Frontal cortex (tissue), 4 donors: ENCODE results near the gene ATP6V1G2. TPM values are rescaled to one million over a fixed set of nuclear protein-coding genes. Genes with fewer than 3 reads are reported as not detected.
"Not testable (repeated sequence)": the region's sequence is repeated elsewhere in the genome, so short reads cannot be mapped to it uniquely, and the experiment has no call there.

Experiments used
- DNase-seq, 2 donors: peaks; one replicate each; pipeline ENCODE4 v3.0.0; 2012; ENCODE audit warnings: low spot score in 2 of 2
- FAIRE-seq: peaks from 2 replicates; lab custom pipeline; 2012; peaks lifted over from hg19 to GRCh38; lab: Jason Lieb, UNC
- total RNA-seq: library from RNA; depleted of rRNA; stranded (reverse); fragments of >200 nt; gene quantifications from one replicate; pipeline ENCODE4 v1.2.3, GENCODE V29; 2014
- donor health status: control.
- donor health status: control.
- donor health status: control.

Gene ATP6V1G2
- total RNA-seq, 1 donor from 2014 or later, result 54.6 TPM

GRCh38 chr6:31532644-31533454, 13.6 kb downstream of the ATP6V1G2 start:
- no peak for FAIRE-seq

GRCh38 chr6:31531771-31532643, 14.4 kb downstream of the ATP6V1G2 start:
- no peak for FAIRE-seq
- no peak for DNase-seq

More at GRCh38 chr6:31532644-31533454, 13.6 kb downstream of the ATP6V1G2 start:
- no peak for DNase-seq

DNA sequence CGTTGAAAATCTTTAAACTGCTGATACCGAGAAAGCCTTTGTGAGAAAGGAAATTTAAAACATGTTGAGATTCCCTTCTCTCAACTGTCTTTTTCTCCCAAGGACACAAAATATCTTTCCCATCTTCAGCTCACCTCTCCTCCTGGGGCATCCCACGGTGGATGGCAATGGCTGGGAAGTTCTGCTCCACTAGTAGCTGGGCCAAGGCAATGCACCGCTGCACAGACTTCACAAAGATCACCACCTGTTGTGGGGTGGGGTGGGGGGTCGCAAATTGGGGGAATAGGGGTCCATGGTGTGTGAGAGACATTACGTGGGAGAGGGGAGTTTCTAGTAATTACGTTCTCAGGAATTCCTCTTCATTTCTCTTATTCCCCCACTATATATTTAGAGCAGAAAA, 15.2 kb downstream of the ATP6V1G2 start:
- FAIRE-seq, result no peak

DNA sequence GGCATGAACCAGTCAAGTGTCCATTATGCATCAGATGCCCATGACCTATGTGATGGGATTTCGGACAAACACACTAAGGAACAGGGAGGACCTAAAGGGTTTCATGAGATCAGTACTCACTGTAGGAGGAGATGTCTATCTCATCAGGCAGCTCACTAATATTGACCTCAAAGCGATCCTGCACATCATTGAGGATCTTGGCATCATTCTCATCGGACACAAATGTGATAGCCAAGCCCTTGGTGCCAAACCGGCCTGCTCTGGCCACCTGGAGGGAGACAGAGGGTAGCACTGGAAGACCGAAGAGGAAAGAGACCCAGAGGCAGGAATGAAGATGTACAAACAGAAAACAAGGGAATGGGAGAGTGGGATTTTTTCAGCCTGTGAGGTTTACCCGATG, 15.7 kb downstream of the ATP6V1G2 start:
- no peak for FAIRE-seq

More for the DNA sequence above, 15.2 kb downstream of the ATP6V1G2 start:
- no peak for DNase-seq

GRCh38 chr6:31529329-31530150, 16.9 kb downstream of the ATP6V1G2 start:
- FAIRE-seq, result no peak

More for the DNA sequence above, 15.7 kb downstream of the ATP6V1G2 start:
- no peak for DNase-seq

DNA sequence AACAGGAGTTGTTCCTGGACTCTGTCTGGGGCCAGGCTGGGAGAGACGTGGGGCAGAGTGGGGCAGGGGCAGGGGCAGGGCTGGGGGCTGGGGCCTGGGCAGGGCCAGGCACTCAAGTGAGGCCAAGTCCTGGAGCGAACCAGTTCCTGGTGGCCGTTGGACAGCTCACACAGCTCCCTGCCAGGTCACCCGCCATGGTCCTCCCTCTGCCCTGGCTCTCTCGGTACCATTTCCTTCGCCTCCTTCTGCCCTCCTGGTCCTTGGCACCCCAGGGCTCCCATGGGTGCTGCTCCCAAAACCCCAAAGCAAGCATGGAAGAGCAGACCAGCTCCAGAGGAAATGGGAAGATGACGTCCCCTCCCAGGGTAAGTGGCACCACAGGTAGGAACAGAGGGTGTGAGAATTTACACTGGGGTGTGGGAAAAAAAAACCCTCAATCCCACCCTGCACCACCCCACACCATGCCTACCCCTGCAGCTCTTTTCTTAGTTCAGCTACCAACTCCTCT, 17.5 kb downstream of the ATP6V1G2 start, which contains the start of gene MCCD1:
Gene MCCD1 (plus strand): TSS at position 142 of the 508 bp plus-strand sequence. CDS start 53 bp downstream, at position 195.
- no peak for FAIRE-seq
- DNase-seq, result no peak

More at GRCh38 chr6:31529329-31530150, 16.9 kb downstream of the ATP6V1G2 start:
- DNase-seq, result no peak

GRCh38 chr6:31528307-31528777, 18.1 kb downstream of the ATP6V1G2 start:
- FAIRE-seq (no peak), DNase-seq (no peak)

DNA sequence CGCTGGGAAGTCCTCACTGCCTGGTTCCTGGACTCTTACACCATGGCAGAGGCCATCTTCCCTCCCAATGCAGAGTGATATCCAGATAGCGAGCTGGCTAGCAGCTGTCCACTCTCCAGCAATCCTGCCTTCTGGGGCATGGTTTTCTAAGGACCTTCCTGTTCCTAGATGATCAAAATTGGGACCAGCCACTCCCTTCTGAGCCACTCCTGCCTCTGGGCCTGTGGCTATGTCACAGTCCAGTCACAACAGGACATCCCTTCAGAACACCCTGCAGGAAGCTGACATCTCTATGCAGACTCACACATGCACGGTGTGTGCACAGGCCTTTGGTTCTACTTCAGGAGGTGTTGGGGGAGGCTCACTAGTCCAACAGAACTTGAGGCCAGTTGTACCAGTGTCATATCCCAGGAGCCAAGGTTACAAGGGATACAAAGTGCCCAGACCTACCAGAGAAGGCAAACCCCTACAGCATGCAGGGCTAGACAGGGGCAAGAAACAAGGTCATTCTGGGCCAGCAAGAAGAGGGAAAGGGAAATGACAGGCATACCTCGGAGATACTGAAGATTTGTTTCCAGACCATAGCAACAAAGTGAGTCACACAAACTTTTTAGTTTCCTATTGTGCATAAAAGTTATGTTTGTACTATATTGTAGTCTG, 20.3 kb downstream of the ATP6V1G2 start:
- DNase-seq (no peak), FAIRE-seq (no peak)

DNA sequence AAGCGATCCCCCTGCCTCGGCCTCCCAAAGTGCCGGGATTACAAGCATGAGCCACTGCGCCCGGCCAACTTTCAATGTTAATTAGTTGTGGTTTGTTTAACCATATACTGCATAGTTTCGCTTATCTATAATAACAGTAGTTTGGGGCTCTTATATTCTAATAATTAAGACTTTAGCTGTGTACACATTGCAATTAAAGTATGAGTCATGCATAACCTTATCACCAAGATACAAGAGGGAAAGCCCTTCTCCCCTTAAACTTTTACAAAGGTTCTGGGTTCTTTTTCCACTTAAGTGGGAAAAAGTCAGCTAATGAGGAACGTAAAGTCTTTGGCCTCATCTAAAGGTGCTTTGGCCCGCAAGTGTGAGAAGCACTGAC, 20.9 kb downstream of the ATP6V1G2 start:
- DNase-seq, result no peak
- FAIRE-seq, result no peak

DNA sequence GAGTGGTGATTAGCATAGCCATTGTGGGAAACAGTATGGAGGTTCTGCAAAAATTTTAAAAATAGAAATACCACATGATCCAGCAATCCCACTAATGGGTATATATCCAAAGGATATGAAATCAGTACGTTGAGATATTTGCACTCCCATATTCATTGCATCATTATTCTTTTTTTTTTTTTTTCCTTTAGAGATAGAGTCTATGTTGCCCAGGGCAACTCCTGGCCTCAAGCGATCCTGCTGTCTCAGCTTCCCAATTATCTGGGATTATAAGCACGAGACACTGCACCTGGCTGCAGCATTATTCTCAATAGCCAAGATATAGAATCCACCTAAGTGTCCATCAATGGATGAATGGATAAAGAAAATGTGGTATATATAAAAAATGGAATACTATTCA, 24.6 kb downstream of the ATP6V1G2 start:
- FAIRE-seq, result no peak
- DNase-seq, result no peak

GRCh38 chr6:31513456-31514165, 32.8 kb downstream of the ATP6V1G2 start:
- no peak for DNase-seq
- FAIRE-seq, result no peak

- FAIRE-seq, result no peak
Measured at GRCh38 chr6:31510007-31510406, 36.4 kb downstream of the ATP6V1G2 start.

DNA sequence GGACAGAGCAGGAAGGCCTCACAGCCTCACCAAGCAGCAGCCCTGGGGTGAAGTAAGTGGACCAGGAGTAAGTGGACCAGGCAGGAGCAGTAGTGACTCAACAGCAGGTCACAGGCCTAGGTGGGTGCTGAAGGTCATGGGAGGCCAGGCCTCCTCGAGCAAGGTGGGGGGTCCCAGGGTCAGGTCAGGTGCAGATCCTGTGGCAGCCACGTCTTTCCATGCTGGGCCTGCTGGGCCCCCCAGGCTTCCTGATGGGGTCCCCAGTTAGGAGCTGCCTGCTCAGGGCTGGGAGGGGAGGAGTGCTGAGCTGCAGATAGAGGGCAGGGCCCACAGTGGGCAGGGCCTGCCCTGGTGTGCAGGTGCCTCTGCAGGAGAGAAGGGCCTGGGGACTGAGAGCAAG, 37.4 kb downstream of the ATP6V1G2 start:
- DNase-seq, FAIRE-seq: not testable (repeated sequence)

More at GRCh38 chr6:31510007-31510406, 36.4 kb downstream of the ATP6V1G2 start:
- DNase-seq, result no peak

GRCh38 chr6:31502586-31502985, 43.8 kb downstream of the ATP6V1G2 start:
- FAIRE-seq, result no peak

DNA sequence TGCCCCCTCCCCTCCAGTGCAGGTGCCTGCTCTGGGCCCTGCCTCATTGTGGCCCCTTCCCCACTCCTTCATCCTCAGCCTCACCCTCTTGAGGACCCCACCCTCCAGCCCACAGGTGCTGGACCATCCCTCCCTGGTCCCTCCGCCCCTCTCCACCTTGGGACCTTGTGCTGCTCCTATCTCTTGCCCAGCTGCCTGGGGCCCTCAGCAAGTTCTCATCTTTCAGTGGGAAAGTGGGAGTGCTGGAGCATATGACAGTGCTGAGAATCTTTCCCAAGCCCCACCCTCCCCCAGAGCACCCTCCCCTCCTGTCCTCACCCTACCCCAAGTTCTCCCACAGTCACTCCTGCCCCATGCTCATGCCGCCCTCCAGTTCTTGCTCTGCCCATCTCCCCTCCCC, 46.8 kb downstream of the ATP6V1G2 start:
- not testable (repeated sequence) for FAIRE-seq, DNase-seq

More at GRCh38 chr6:31502586-31502985, 43.8 kb downstream of the ATP6V1G2 start:
- no peak for DNase-seq

DNA sequence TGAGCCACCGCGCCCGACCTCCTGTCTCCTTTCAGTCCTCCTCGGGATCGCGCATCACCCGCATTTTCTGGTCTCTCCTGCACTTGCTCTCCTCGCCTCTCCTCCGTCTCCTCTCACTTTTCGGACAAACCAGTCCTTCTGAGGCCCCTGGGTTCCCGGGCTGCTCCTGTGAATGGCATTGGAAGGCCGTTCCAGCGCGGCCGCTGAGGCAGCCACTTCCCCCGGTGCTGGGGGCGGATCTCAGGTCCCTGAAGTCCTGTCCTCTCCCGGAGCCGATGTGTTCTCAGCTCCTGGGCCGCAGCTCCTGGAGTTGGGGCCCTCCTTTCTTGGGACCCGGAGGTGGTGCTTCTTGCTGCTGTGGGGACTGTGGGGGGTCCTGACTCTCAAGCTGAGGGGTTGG, 47.7 kb downstream of the ATP6V1G2 start:
- FAIRE-seq (no peak), DNase-seq (no peak)

DNA sequence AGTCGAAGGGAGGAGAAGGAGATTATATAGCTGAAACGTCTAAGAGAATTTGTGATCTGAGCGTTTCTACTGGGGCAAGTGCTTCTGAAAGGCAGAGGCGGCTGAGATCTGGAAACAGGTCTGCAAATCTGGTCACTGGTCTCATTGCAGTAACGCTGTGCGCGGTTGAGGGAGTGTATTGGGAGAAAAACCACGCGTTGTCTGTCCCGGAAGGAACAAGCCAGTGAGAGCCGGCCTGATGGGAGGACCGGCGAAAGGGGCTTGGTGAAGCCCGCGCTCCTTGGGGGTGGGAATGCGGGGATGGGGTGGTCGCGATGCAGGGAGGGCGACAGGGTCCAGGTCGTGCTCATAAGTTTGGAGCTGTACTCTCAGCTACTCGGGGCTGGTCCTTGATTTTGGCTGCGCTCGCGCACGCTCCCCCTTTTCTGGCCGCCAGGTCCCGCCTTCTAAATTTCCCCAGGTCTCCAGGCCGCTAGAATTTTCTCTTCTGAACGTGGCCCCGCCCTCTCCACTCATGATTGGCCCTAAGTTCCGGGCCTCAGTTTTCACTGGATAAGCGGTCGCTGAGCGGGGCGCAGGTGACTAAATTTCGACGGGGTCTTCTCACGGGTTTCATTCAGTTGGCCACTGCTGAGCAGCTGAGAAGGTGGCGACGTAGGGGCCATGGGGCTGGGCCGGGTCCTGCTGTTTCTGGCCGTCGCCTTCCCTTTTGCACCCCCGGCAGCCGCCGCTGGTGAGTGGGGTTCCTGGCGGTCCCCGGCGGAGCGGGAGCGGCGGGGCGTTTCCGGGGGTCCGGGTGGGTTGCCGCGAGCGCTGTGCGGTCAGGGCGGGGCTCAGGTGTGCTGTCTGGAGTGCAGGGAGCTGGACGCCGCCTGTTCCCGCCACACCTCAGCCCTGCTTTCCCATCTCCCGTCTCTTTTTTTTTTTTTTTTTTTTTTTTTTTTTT, 48.6 kb downstream of the ATP6V1G2 start, which contains the start of gene MICB:
Gene MICB (plus strand): TSS at position 615 of the 946 bp plus-strand sequence. CDS start 49 bp downstream, at position 664.
- DNase-seq (peak; percentile 53 to 59), FAIRE-seq (no peak)
